HUES48 (cell line): ENCODE results near the gene CYB561.
"Not testable (repeated sequence)": the region's sequence is repeated elsewhere in the genome, so short reads cannot be mapped to it uniquely, and the experiment has no call there.

Experiments
- H3K27ac ChIP-seq: one replicate; pipeline ENCODE4 v1.7.0; 2013; ENCODE audit warnings: low read depth, low read length, inconsistent platforms
- H3K27me3 ChIP-seq: 2 replicates; pipeline ENCODE4 v1.6.1; 2013; ENCODE audit warnings: mild to moderate bottlenecking, low read length; ENCODE audit not compliant: control insufficient read depth, insufficient read depth
- H3K36me3 ChIP-seq: 2 replicates; pipeline ENCODE4 v1.6.1; 2013; ENCODE audit warnings: low read length; ENCODE audit not compliant: control insufficient read depth, insufficient read depth
- H3K4me1 ChIP-seq: 2 replicates; pipeline ENCODE4 v1.6.1; 2013; ENCODE audit warnings: mild to moderate bottlenecking, low read length; ENCODE audit not compliant: control insufficient read depth, insufficient read depth
- H3K4me3 ChIP-seq: 2 replicates; pipeline ENCODE4 v1.5.1; 2013; ENCODE audit warnings: mild to moderate bottlenecking, low read depth, low read length
- H3K9ac ChIP-seq: 2 replicates; pipeline ENCODE4 v1.6.1; 2013; ENCODE audit warnings: mild to moderate bottlenecking, low read depth, low read length, moderate library complexity
- H3K9me3 ChIP-seq: 2 replicates; pipeline ENCODE4 v1.6.1; 2013; ENCODE audit warnings: low read length; ENCODE audit not compliant: control insufficient read depth, insufficient read depth

CYB561 gene

GRCh38 chr17:63478814-63479494, 32.8 kb upstream of the CYB561 start:
- peaks cover 24% of the 10 kb centered on the region for H3K27me3 ChIP-seq
- H3K36me3 ChIP-seq = no peaks in the 10 kb centered on the region
- H3K9ac ChIP-seq = no peak overlapping the region
- no peaks in the 10 kb centered on the region for H3K9me3 ChIP-seq
- H3K4me3 ChIP-seq = no peak overlapping the region
- H3K4me1 ChIP-seq = peaks cover 25% of the 10 kb centered on the region
- no peak overlapping the region for H3K27ac ChIP-seq

- Histone ChIP-seq H3K9me3 (no peaks in the 10 kb centered on the region), H3K36me3 (no peaks in the 10 kb centered on the region), H3K4me3 (peak overlapping the region; percentile 68), H3K9ac (no peak overlapping the region), H3K27ac (no peak overlapping the region), H3K4me1 (peaks cover 25% of the 10 kb centered on the region), H3K27me3 (peaks cover 24% of the 10 kb centered on the region)
Observed at GRCh38 chr17:63477480-63478440, 31.7 kb upstream of the CYB561 start.

- peak within 1 kb of the TSS; percentile 48; the same call in 1 of the 2 replicates for H3K9ac ChIP-seq
- H3K4me3 ChIP-seq = peak within 1 kb of the TSS; percentile 68
- H3K27me3 ChIP-seq = peaks cover 24% of the 10 kb centered on the region
- H3K27ac ChIP-seq = peak within 1 kb of the TSS; percentile 42
- H3K9me3 ChIP-seq = no peaks in the 10 kb centered on the region
- H3K36me3 ChIP-seq = no peaks in the 10 kb centered on the region
- H3K4me1 ChIP-seq = peaks cover 25% of the 10 kb centered on the region
Observed at GRCh38 chr17:63476854-63477479, 30.9 kb upstream of the CYB561 start, which contains the start of gene ACE. TSS of gene ACE (plus strand) at chr17:63477061. CDS start at chr17:63477095, 34 bp downstream.

- Histone ChIP-seq H3K36me3 (no peaks in the 10 kb centered on the region), H3K4me1 (peaks cover 25% of the 10 kb centered on the region), H3K27me3 (peaks cover 24% of the 10 kb centered on the region), H3K27ac (no peak overlapping the region), H3K9ac (no peak overlapping the region), H3K4me3 (peak overlapping the region; percentile 68), H3K9me3 (no peaks in the 10 kb centered on the region)
Observed at GRCh38 chr17:63476459-63476853, 30.4 kb upstream of the CYB561 start.

- H3K9ac ChIP-seq = no peak overlapping the region
- H3K27ac ChIP-seq = no peak overlapping the region
- no peaks in the 10 kb centered on the region for H3K9me3 ChIP-seq
- peak overlapping the region; percentile 68 for H3K4me3 ChIP-seq
- peaks cover 25% of the 10 kb centered on the region for H3K4me1 ChIP-seq
- H3K27me3 ChIP-seq = peaks cover 24% of the 10 kb centered on the region
- no peaks in the 10 kb centered on the region for H3K36me3 ChIP-seq
Observed at GRCh38 chr17:63475491-63476412, 29.6 kb upstream of the CYB561 start.

- Histone ChIP-seq H3K27me3 (peaks cover 24% of the 10 kb centered on the region), H3K4me3 (no peak overlapping the region), H3K9me3 (no peaks in the 10 kb centered on the region), H3K9ac (no peak overlapping the region), H3K36me3 (no peaks in the 10 kb centered on the region), H3K4me1 (peaks cover 25% of the 10 kb centered on the region), H3K27ac (no peak overlapping the region)
Observed at GRCh38 chr17:63474586-63475460, 28.7 kb upstream of the CYB561 start.

- H3K27ac ChIP-seq = no peak overlapping the region
Observed at GRCh38 chr17:63474174-63474573, 28.1 kb upstream of the CYB561 start.

GRCh38 chr17:63468099-63468498, 22.0 kb upstream of the CYB561 start:
- H3K27ac ChIP-seq, H3K4me3 ChIP-seq, H3K9me3 ChIP-seq, H3K4me1 ChIP-seq, H3K9ac ChIP-seq, H3K27me3 ChIP-seq, H3K36me3 ChIP-seq: not testable (repeated sequence)

More at GRCh38 chr17:63474174-63474573, 28.1 kb upstream of the CYB561 start:
- peaks cover 25% of the 10 kb centered on the region for H3K4me1 ChIP-seq
- H3K36me3 ChIP-seq = no peaks in the 10 kb centered on the region
- no peak overlapping the region for H3K4me3 ChIP-seq
- H3K9me3 ChIP-seq = no peaks in the 10 kb centered on the region
- H3K27me3 ChIP-seq = peaks cover 24% of the 10 kb centered on the region
- H3K9ac ChIP-seq = no peak overlapping the region

GRCh38 chr17:63464691-63465236, 18.7 kb upstream of the CYB561 start:
- Histone ChIP-seq H3K27me3 (no peaks in the 10 kb centered on the region), H3K9me3 (no peaks in the 10 kb centered on the region), H3K4me3 (no peak overlapping the region), H3K9ac (no peak overlapping the region), H3K27ac (no peak overlapping the region), H3K4me1 (no peaks in the 10 kb centered on the region), H3K36me3 (no peaks in the 10 kb centered on the region)
